GM12891 (cell line): ENCODE results near the gene CELA3B.
A peak's percentile ranks its signal among the peaks of the same experiment; 100 is the strongest.

Source experiments
- DNase-seq: peaks from one replicate; pipeline ENCODE4 v3.0.0; 2011; ENCODE audit warnings: low spot score; ENCODE audit not compliant: insufficient read length
- FAIRE-seq: peaks from 2 replicates; lab custom pipeline; 2011; peaks lifted over from hg19 to GRCh38; lab: Jason Lieb, UNC
- PAX5 ChIP-seq: IDR thresholded peaks from 2 replicates; pipeline ENCODE4 v1.6.1; 2011; ENCODE audit warnings: low read length, moderate library complexity, mild to moderate bottlenecking; ENCODE audit not compliant: insufficient read depth, severe bottlenecking
- POLR2A ChIP-seq: IDR thresholded peaks from 2 replicates; pipeline ENCODE4 v1.6.1; 2011; ENCODE audit warnings: low read depth, low read length, control low read depth
- POLR2AphosphoS5 ChIP-seq: IDR thresholded peaks from 2 replicates; pipeline ENCODE4 v1.6.1; 2011; ENCODE audit warnings: low read depth, low read length, control low read depth
- POU2F2 ChIP-seq: IDR thresholded peaks from 2 replicates; pipeline ENCODE4 v1.6.1; 2011; ENCODE audit warnings: low read depth, mild to moderate bottlenecking, control low read depth, low read length, moderate library complexity
- SPI1 ChIP-seq: IDR thresholded peaks from 2 replicates; pipeline ENCODE4 v1.6.1; 2011; ENCODE audit warnings: low read depth, low read length, control low read depth
- TAF1 ChIP-seq: IDR thresholded peaks from 2 replicates; pipeline ENCODE4 v1.6.1; 2011; ENCODE audit warnings: low read depth, low read length, control low read depth

The CELA3B gene

DNA sequence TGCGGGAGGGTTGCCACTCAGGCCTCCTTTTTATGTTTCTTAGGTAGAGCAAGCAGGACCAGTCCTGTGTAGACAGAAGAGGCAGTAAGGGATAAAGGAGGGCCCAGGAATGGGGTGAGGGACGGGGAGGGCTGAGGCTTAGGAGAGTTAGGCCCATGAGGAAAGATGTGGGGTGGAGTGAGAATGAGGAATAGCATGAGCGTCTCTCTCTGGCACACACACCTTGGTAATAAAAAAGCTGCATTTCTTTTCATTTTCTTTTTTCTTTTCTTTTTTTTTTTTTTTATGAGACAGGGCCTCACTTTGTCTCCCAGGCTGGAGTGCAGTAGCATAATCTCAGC, 32.1 kb upstream of the CELA3B start:
- TF ChIP-seq POLR2AphosphoS5 (no peak), POU2F2 (no peak), TAF1 (no peak), SPI1 (no peak), PAX5 (no peak), POLR2A (no peak)
- FAIRE-seq (no peak), DNase-seq (no peak)

DNA sequence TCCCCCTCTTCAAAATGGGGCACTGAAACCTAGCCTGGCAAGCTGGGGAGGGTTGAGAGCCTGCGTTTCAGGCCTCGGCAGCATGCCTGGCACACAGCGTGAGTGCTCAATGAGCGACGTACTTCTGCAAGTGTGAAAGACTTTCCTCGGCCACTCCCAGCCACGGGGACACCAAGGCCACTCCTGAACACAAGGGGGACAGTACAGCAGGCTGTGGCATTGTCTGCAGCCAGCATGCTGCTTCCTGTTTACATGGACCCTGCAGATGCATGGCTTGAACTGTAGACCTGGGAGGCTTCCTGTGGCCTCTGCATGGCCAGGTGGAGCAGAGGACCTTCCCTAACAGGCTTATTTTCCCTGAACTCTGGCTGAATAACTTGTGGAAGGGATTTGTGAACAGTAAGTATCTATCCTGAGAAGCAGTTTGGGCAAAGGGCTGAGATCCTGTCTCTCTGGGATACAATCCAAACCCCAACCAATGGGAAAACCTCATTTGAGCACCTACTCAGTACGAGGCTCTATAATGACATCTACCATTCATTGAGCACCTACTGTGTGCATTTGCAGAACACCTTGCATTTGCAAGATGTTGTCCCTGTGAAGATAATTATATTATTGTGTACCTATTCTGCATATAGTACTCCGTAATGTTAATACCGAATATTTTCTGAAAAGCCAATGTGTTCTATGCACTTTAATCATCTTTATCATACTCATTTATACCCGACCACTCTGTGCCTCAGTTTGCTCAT, 29.8 kb upstream of the CELA3B start:
- TF ChIP-seq TAF1 (no peak), SPI1 (no peak), POLR2A (no peak), PAX5 (no peak), POU2F2 (no peak), POLR2AphosphoS5 (no peak)
- FAIRE-seq (no peak), DNase-seq (no peak)

- TF ChIP-seq TAF1: no peak
- TF ChIP-seq PAX5: no peak
- TF ChIP-seq POU2F2: no peak
- TF ChIP-seq SPI1: no peak
- TF ChIP-seq POLR2A: no peak
- TF ChIP-seq POLR2AphosphoS5: no peak
Observed at GRCh38 chr1:21950734-21951133, 26.1 kb upstream of the CELA3B start.

GRCh38 chr1:21951226-21951870, 25.5 kb upstream of the CELA3B start:
- DNase-seq (no peak), FAIRE-seq (no peak)
- no peak for TF ChIP-seq TAF1
- TF ChIP-seq SPI1: no peak
- no peak for TF ChIP-seq PAX5
- no peak for TF ChIP-seq POLR2AphosphoS5
- TF ChIP-seq POLR2A: no peak
- no peak for TF ChIP-seq POU2F2

More at GRCh38 chr1:21950734-21951133, 26.1 kb upstream of the CELA3B start:
- FAIRE-seq (no peak), DNase-seq (no peak)

- no peak for DNase-seq
- TF ChIP-seq PAX5 (no peak), TAF1 (no peak), POLR2AphosphoS5 (no peak), POU2F2 (no peak), SPI1 (no peak), POLR2A (no peak)
- FAIRE-seq: no peak
Observed at GRCh38 chr1:21952786-21953520, 23.9 kb upstream of the CELA3B start.

- no peak for FAIRE-seq
- DNase-seq: no peak
- no peak for TF ChIP-seq POU2F2
- TF ChIP-seq POLR2AphosphoS5: no peak
- TF ChIP-seq TAF1: no peak
- TF ChIP-seq PAX5: no peak
- TF ChIP-seq POLR2A: no peak
- TF ChIP-seq SPI1: no peak
Observed at GRCh38 chr1:21955058-21955457, 21.8 kb upstream of the CELA3B start.

DNA sequence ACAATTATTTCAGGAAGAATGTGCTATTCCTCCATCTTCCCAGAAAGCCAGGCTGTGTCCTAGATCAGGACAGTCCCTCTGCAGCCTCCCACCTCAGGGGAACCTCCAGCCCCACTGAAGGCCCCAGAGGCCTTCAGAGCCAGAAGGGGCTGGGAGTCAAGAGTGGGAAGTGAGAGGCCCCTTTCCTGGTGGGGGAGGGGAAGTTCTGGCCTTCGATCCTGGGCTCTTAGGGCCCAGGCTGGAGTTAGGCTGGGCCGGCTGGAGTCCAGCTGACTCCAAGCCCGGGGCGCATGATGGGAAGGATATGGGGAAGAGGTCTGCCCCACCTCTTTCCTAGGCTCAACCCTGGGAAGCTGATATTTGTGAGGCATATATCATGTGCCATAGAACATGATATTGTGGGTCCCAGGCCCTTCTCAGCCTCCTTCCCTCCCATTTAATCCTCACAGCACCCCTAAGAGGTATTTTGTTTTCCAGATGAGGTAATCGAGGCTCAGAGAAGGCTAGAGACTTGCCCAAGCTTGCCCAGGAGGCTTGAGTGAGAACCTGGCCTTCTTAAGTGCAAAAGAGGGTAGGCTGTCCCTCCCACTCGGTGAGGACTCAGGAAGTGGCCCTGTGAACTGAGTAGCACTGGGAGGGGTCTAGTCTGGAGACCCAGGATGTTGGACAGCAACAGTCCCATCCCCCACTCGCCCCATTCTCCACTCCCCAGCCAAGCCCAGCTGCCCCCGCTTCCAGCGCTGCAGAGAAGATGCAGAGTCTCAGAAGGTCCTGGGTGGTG, 21.1 kb upstream of the CELA3B start:
- DNase-seq: no peak
- TF ChIP-seq PAX5: no peak
- TF ChIP-seq POLR2A: no peak
- no peak for TF ChIP-seq POLR2AphosphoS5
- no peak for TF ChIP-seq TAF1
- peak; percentile 58 for FAIRE-seq

GRCh38 chr1:21956720-21957552, 19.9 kb upstream of the CELA3B start:
- no peak for TF ChIP-seq PAX5
- TF ChIP-seq SPI1: 0 out of 2 replicates have a peak, but pooled peaks have one; percentile 3
- DNase-seq: no peak
- FAIRE-seq: peak; percentile 79

GRCh38 chr1:21961337-21961736, 15.5 kb upstream of the CELA3B start:
- DNase-seq (no peak), FAIRE-seq (no peak)
- TF ChIP-seq TAF1: no peak
- no peak for TF ChIP-seq POLR2A
- no peak for TF ChIP-seq POLR2AphosphoS5
- TF ChIP-seq SPI1: no peak
- no peak for TF ChIP-seq PAX5
